Activated CD4-positive, CD25-positive, alpha-beta regulatory T cell treated with anti-CD3 and anti-CD28 coated beads, Interleukin-2, amount 50 U/mL, for 72 hours (primary cell): ENCODE data around the gene GLMP.

Experiments
- DNase-seq: peaks from one replicate; pipeline ENCODE4 v3.0.0; 2021

The GLMP gene

DNA sequence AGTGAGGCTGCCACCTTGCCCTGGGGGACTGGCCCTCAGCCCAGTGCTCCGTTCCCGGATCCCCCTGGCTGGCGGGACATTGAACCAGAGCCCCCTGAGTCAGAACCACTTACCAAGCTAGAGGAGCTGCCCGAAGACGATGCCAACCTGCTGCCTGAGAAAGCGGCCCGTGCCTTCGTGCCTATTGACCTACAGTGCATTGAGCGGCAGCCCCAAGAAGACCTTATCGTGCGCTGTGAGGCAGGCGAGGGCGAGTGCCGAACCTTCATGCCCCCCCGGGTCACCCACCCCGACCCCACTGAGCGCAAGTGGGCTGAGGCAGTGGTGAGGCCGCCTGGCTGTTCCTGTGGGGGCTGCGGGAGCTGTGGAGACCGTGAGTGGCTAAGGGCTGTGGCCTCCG is 10.0 kb downstream of the GLMP start:
- DNase-seq = no peak

DNA sequence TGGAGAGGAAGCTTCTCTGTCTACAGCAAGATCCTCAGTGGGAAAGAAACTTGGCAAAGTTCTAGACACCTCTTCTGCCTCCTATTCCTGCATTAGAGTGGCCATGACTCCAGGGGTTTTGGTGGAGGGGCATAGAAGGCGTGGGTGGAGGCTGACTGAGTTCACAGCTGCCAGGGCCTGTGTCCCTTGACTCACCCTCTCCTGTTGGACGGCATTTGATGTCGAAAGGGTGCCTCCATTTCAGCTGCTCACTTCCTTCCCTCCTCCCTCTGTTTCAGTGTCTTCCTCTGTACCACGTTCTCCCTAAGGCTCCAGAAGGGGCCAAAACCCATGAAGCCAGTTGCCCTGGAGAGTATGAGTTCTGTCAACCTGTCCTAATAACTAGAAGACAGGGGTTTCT is 10.7 kb downstream of the GLMP start:
- no peak for DNase-seq

DNA sequence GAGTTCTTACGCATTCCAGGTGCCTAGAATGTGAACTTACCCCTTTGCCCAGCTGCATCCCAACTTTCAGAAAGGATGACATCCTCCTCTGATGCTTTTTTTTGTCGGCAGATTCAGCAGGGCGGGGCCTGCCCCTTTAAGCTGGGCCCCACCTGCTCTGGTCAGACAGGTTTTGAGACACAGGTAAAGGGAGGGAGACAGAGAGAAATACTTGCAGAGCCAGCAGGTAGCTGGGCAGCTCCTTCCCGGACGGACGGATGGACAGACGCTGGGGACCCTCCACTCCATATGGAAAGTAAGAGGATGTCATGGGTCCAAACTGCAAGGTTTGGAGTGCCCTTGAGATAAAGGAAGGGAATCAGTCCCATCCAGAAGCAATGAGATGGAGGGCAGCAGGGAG is 11.4 kb downstream of the GLMP start, which contains the start of gene TMEM79:
Gene TMEM79 (plus strand): TSS at position 214 of the 400 bp plus-strand sequence. CDS start 902 bp downstream, outside the sequence.
- DNase-seq = no peak

DNA sequence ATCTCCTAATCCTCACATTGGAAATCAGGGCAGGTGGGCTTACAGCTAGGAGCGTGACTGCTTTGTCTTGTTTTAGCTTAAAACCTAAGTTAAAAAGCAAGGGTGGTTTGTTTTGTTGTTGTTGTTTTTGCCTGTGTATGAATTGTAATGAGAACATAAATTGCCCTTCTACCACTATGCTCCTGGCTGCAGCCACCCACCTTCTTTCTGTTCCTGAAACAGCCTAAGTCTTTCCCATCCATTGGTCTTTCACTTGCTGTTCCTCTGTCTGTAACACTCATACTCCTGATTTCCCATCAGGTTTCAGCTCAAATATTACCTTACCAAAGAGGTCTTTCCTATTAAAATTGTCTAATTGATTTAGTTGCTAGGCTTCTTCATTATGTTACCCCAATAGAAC is 12.0 kb downstream of the GLMP start:
- no peak for DNase-seq

DNA sequence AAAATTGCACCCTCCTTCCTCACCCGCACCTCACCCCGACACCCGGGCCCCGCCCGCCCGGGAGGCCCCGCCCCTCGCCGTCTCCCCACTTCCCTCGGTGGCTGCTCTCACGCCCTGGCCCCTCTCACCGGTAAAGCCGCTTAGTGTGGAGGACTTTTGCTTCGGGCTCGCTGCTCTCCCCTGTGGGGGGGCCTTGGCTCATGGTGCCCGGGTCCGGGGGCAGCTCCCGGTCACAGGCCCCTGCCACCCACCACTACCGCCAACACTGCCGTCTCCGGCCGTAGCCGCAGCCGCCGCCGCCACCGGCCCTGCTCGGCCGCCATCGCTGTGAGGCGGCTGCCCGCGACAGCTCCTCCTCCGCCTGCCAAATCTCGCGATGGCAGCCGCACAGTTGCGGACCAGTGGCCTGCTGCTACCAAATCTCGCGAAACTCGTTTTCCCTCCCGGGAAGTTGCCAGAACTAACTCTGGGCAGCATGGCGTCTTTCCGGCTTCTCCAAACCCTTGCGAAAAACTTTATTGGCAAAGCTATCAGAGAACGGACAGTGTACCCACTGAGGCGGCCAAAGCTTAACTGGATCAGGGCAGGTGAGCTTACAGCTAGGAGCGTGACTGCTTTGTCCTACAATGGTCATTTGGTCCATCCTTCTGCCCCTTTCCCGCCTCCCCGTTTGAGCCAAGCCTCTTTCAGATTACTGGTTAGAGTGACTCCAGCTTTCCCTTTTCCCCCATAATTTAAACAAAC is 12.8 kb downstream of the GLMP start, which contains the start of gene SMG5:
Gene SMG5 (minus strand): TSS at position 347 of the 744 bp plus-strand sequence. CDS start 145 bp downstream, at position 202.
- peak; percentile 94 for DNase-seq

DNA sequence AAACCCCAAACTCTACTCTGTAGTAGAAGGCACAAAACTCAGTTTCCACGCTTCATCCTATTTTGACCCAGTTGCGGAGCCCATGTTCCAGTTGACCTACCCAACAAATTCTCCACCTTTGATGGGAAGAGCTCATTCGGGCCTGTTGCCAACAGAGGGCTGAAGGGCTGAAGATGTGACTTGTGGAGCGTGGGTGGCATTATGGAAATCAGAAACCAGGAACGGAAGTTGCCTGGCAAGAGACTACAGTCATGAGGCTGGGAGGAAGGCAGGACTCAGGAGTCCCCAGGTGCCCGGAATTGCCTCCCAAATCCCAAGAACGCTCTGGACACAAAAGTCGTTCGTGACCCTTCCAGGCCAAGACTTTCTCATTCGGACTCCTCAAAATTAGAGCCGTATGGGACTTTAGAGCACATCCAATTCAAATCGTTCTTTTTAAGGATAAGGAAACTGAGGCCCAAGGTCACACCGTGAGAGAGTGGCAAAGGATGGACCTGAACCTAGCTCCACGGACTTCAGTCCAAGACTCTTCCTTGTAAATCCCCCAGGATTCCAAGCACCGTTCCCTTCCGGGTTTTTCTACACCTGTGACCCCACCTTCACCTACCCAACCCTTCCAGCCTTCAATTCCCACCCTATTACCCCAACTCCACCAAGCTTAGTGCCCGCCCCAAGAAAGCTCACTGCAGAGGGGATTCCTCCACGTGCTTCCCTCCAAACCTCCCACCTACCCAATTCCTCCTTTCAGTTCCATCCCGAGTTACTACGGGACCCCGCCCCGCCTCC is 13.6 kb downstream of the GLMP start:
- DNase-seq = no peak

DNA sequence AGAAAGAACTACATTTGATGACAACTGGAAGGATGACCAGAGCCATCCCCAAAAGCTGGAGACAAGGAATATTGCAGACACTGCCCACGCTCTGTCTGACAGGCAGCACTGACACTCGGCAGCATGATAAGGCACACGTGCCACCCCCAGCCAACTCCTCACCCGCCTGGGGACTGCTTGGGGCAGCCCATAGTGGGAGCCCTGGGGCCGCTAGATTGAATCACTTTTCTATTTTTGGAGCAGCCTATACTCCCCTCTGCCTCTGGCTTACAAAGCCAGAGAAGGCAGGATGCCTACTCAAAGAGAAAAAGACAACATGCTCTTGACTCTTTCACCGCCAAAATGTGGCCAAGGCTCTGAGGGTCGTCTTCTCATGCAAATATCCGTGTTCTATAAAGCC is 14.2 kb downstream of the GLMP start:
- DNase-seq = no peak

DNA sequence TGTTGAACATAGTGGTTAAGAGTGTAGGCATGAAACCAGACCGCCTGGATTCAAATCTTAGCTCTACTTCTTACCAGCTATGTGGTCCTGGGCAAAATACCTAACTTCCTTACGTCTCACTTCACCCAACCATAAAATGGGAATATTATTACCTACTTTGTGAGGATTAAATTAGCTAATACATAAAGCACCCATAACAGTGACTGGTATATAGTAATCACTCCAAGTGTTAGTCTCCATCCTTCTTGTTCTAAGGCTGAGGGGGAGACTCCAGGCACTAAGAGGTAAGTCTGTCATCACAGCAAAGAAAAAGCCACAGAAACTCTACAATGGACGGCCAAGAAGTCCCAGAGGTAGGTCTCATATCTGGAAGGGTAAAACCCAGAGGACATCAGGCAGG is 15.6 kb downstream of the GLMP start:
- DNase-seq = no peak

DNA sequence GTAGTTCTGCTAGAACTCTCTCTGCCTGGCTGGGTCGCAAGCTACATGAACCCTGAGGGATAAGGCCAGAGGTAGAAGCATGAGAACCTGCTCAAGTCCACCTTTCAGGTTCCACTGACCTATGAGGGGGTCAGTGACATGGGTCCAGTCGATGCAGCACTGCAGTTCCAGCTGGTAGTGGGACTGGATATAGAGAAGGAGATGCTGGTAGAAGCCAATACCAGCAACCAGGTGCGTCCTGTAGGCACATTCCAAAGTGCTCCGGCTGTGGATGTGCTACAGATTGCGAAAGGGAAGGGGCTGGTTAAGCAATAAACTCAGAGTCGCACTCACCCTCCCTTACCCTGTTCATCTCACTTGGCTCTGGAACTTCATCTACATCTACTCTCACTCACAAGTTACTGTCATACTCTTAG is 18.5 kb downstream of the GLMP start:
- no peak for DNase-seq

DNA sequence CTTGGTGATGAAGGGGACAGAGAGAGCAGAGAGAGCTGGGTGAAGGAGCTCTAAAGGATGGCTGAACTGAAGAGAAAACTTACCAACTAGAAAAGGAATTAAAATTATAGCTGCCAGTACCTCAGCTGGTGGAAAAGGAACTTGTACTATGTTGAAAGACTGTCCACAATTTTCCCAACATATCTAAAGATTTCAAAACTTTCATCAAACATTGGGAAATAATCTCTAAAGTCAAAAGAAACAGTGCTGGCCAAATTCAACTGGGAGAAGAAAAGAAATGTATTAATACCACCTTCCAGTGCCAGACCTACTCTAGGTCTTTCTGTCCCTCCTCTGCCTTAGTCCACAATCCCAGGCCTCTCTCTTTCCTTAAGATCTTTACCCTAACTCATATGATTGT is 18.9 kb downstream of the GLMP start:
- no peak for DNase-seq

DNA sequence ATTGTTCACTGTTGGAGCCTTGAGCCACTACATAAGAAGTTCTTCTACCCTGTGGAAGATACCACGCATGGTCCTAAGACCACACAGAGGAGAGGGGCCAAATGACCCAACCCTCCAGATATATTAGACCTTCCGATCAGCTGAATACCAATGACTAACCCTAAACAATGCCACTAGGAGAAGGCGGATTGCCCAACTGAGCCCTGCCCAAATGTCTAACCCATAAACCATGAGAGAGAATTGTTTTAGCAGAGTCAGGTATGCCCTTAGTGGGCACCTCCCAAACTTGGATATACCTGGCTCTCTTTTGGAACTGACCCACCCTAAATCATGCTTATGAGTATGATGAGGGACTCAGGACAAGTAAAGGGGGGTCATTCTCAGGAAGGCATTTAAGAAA is 25.2 kb downstream of the GLMP start:
- DNase-seq = no peak

DNA sequence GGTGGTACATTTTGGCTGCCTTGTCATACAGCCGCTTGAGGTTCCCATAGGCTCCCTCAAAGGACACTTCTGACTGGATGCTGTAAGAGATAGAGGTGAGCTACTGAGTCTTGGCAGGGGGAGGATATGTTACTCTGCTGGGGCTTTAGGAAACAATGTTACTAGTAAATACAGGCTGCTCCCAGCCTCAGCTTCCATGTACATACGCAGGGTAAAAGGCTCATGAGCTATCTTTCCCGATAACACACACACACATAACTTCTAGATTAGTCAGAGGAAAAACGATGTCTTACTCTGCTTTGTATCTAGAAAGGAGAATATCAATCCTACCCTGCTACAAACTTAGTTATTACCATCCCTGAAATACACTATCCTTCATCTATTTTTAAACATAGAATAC is 27.1 kb downstream of the GLMP start:
- DNase-seq = no peak

DNA sequence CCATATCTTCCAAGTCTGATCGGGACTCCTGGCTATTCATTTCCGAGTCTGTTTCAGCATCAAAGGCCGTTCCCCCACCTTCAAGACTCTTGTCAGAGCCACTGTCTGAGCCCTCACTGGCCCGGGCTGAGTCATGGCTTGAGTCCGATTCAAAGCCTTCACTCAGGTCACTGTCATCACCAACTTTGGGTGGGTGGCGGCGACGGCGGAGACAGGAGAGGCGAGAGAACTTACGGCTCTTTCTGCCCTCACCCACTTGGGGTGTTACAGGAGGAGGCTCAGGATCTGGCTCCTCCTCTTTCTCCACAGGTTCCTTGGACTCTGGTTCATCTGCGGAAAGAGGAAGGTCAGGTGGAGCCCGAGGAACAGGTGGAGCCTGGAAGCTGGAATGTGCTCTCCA is 29.4 kb downstream of the GLMP start:
- no peak for DNase-seq

DNA sequence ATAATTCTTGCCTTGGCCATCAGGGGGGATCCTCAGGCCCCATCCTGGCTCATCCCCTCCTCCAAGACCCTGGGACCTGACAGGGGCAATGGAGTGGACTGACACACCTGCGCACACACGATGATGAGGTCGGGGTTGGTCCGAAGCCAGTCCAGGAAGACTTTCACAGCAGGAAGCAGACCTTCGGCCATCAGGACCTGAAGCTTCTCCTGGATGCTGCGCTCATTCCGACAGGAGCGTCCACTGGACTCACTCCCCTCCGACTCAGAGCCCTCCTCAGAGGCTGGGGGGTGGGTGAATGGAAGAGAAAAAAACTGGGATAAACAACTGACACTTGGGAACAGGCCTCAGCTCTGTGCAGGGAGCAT is 32.2 kb downstream of the GLMP start:
- DNase-seq = no peak

DNA sequence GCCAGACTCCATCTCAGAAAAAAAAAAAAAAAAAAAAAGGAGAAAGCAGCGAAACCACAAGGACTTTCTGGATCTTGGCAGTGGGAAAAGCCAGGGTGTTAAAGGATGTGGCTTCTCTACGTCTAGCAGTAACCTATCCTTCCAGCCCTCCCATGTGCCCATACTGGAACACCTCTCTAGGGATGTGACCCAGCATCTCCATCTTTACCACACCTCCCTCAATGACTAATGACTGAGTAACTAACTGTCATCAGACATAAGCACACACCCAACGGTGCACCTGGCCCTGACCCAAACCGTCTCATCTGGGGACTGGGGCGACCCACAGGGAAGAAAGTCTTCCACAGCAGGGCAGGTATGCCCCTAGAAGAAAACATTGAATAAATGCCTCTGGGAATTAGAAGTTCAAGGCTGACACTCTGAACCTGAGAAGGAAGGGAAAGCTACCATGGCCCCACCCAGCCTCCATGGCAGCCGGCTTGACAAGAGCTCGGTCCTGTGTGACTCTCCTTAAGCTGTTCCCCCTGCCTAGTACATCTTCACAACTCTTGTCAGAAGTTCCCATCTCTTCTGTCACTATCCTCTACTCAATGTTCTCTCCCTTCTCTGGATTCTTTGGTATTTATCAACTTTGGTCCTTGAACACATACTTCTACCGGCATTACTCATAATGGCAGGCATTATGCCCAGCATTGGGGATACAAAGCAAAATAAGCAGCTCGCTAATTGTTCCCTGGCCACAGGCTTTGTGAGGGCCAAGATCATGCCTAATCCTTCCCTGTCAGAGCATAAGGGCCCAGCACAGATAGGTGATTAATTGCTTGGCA is 32.8 kb downstream of the GLMP start:
- no peak for DNase-seq

DNA sequence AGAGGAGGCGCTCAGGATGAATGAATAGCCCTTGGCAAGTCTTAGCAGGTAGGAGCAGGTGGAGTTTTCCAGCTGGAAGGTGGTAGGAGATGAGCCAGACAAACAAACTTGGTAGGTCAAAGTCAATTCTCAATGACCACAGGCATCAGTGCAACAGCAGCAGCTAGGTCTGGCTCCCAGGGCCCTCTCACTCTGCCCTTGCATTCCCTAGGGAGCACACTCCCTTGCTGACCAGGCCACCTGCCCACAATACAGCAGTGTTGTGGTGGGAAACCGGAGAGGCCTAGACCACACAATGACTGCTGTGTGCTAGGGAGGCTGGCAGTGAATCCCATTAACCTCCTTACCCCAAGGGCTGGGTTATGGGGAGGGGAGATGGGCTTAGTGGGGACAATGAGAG is 34.6 kb downstream of the GLMP start:
- no peak for DNase-seq

DNA sequence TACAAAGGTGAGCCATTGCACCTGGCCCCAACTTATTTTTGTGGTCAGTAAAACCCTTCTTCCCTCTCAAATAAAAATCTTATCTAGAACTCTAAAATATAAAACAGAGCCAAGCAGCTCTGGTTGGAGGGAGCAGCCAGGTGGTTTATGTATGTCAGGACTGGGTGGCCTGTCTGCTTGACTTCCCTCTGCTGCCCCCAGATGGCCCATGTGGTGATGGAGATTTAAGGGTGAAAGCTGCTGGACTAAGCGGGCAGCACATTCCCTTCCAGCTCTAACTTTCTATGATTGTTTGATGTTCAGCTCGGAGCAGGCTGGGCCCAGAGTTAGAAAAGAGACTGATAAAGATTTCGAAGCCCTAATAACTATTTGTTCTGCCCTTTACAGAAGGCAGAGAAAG is 35.7 kb downstream of the GLMP start:
- no peak for DNase-seq

DNA sequence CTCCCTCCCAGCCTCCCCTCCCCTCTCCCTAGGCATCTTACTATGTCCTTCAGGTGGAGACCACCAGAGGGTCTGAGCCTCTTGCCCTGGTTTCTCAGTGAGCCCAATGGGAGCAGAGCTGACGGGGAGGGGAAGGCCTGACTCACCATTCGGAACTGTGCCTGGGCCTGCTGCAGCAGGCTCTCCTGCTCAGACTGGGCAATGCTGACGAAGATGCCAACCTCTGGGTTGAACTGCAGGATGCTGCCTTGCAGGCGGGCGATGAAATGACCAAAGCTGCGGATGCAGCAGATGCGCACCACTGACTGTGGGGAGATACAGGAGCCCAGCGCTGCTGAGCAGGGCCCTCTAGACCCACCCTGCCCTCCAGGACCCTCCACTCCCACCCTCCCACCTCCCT is 36.6 kb downstream of the GLMP start:
- DNase-seq = no peak

DNA sequence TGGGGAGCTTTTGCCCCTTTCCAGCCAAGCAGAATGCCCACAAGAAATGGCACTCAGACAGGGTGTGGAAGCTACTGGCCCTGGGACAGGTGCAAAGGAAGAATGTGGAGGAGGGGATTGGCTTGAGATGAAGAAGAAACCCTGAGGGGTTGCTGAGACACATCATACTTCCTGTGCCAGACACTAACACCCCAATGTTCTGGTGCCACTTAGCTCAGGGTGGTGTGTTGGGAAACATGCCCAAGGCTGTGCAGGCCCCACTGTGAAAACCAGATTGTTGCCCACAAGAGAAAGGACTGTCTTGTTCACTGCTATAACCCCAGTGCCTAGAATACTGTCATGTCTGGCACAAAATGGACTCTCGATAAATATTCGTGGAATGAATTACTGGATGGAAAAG is 37.8 kb downstream of the GLMP start:
- DNase-seq = no peak

DNA sequence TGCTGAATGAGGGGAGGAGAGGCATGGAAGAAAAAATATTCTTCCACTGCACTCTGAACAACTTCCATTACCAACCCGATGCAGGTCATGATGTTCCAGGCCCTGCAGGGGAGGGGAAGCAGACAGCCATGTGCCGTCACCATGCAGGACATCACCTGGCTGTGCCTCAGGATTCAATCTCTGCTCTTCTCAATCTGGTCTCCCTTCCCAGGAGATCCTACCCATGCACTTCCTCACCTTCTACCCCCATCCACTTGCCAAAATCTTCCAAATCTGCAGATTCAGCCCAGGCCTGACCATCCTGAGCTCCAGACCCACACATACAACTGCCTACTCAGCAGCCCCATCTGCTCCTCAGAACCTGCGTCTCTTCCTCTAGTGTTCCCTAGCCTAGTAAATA is 41.8 kb downstream of the GLMP start:
- no peak for DNase-seq

DNA sequence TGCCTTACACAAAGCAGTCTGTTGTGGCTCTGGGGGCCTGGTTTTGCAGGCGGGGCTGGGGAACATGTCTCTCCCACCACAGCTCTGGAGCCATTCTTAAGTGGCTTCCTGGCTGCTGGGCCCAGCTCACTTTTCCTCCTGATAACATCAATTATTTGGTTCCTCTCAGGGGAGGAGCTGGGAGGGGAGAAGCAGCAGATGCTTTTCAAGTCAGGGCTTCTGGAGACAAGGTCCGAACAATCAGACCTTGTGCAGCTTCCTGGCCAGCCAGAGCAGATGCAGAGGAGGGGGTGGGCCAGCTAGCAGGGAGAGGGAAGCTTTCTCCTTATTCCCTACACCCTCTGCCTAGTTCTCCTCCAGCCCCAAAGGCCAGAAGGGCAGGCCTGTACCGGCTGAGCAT is 44.0 kb downstream of the GLMP start:
- no peak for DNase-seq

DNA sequence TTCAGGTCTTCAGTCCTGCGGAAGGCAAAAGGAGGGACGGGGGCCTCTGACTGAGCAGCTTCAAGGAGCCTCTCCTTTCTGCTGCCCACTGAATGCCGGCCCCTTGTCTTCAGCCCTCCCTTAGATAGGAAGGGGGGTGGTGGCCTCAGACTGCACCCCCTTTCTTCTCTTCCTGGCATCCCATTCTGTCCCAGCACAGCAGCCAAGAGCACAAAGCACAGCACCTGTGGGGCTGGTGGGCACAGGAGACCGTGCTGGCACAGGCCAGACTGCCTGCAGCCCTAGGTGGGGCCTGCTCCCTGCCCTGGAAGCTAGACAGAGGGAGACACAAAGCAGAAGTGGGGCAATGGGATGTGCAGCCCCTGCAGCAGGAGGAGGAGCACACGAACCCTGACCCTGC is 45.9 kb downstream of the GLMP start:
- DNase-seq = no peak

DNA sequence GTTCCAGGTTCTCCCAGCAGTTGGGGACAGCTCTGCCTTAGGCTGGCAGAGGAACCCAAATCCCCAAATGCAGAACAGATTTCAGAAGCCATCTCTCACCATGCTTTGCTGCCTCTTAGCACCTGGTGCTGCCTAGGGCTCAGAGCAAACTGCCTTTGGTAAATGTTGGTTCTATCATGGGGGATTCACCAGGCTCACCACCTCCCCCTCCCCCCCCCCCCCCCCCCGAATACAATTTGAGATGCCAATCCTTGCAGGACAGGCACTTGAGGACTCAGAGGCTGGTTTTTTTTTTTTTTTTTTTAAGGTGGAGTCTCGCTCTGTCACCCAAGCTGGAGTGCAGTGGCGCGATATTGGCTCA is 47.2 kb downstream of the GLMP start:
- DNase-seq = no peak
